ENCODE data around the gene MAN1A1.

The MAN1A1 gene

DNA sequence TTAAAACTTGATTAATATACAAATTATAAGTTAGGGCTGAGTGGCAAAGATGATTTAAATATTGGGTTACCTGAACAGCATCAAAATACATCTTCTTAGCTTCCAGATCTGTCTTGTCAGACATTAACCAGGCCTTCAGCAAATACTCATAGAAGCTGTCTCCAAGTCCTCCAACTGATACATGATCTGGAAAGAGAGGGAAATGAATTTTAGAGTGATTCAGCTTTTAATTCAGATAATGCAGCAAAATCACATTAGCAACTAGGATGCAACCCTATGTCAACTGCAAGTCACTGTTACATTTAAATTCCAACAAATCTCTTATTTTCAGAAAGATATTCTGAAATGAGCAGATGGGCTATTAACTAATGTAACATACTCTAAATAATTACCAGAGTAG is 155.9 kb downstream of the MAN1A1 start:
- no peak for DNase-seq (ENCODE audit: low read depth)
- TF ChIP-seq, protein P1, sequence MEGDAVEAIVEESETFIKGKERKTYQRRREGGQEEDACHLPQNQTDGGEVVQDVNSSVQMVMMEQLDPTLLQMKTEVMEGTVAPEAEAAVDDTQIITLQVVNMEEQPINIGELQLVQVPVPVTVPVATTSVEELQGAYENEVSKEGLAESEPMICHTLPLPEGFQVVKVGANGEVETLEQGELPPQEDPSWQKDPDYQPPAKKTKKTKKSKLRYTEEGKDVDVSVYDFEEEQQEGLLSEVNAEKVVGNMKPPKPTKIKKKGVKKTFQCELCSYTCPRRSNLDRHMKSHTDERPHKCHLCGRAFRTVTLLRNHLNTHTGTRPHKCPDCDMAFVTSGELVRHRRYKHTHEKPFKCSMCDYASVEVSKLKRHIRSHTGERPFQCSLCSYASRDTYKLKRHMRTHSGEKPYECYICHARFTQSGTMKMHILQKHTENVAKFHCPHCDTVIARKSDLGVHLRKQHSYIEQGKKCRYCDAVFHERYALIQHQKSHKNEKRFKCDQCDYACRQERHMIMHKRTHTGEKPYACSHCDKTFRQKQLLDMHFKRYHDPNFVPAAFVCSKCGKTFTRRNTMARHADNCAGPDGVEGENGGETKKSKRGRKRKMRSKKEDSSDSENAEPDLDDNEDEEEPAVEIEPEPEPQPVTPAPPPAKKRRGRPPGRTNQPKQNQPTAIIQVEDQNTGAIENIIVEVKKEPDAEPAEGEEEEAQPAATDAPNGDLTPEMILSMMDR (conservative IDR thresholded peaks at IDR 0.05; ENCODE audit: low read depth, low read length), result no peak
- H3K4me3 ChIP-seq (ENCODE audit: low read length), result no peak overlapping the region

- no peak overlapping the region for H3K4me3 ChIP-seq (ENCODE audit: low read length)
- TF ChIP-seq, protein P1 (conservative IDR thresholded peaks at IDR 0.05; ENCODE audit: low read depth, low read length), result no peak
- no peak for DNase-seq (ENCODE audit: low read depth)
Measured at GRCh38 chr6:119192200-119192599, 157.4 kb downstream of the MAN1A1 start.

GRCh38 chr6:119190176-119190575 is 159.4 kb downstream of the MAN1A1 start:
- DNase-seq (ENCODE audit: low read depth), result no peak
- no peak overlapping the region for H3K4me3 ChIP-seq (ENCODE audit: low read length)
- TF ChIP-seq, protein P1 (conservative IDR thresholded peaks at IDR 0.05; ENCODE audit: low read depth, low read length), result no peak

DNA sequence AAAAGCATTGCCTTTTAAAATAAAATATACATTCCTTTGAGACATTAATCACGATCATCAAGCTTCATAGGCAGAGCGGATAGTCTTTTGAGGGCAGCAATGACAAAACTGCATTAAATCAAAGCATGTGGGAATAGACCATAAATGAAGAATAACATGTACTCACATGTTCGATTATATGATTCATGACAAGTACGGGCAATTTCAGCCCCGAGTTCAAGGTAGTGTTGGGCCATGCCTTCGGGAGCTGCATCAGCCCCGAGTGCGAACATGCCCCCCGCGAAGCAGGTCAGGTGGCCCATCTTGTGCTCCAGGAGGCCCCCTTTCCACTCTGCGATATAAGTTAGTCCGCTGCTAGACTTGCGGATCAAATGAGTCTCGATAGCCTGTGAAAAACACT is 160.1 kb downstream of the MAN1A1 start:
- no peak overlapping the region for H3K4me3 ChIP-seq (ENCODE audit: low read length)
- TF ChIP-seq, protein P1 (conservative IDR thresholded peaks at IDR 0.05; ENCODE audit: low read depth, low read length), result no peak

DNA sequence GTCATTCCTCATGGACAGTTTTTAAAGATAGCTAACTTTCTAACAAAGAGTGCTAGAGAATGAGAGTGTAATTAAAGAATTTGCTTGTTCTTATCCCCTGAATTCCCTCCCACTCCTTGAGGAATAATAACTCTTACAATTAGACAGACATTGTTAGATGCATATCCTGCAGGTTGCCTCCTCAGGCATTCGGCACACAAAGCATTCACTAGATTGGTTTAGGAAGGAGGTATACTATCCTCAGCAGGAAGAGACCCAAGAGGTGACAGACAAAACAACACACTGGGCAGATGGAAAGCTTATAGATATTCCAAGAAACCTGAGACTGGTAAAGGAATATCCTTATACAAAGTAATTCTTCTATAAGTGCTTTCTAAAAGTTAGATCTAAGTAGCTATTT is 162.0 kb downstream of the MAN1A1 start:
- H3K4me3 ChIP-seq (ENCODE audit: low read length), result no peak overlapping the region
- TF ChIP-seq, protein P1 (conservative IDR thresholded peaks at IDR 0.05; ENCODE audit: low read depth, low read length), result no peak
- DNase-seq (ENCODE audit: low read depth), result no peak

More for the DNA sequence above, 160.1 kb downstream of the MAN1A1 start:
- DNase-seq (ENCODE audit: low read depth), result no peak

- TF ChIP-seq, protein P1 (conservative IDR thresholded peaks at IDR 0.05; ENCODE audit: low read depth, low read length), result no peak
- no peak for DNase-seq (ENCODE audit: low read depth)
- no peak overlapping the region for H3K4me3 ChIP-seq (ENCODE audit: low read length)
Measured at GRCh38 chr6:119186490-119186889, 163.1 kb downstream of the MAN1A1 start.

GRCh38 chr6:119184008-119184648 is 165.4 kb downstream of the MAN1A1 start:
- no peak for DNase-seq (ENCODE audit: low read depth)
- H3K4me3 ChIP-seq (ENCODE audit: low read length), result no peak overlapping the region
- TF ChIP-seq, protein P1 (conservative IDR thresholded peaks at IDR 0.05; ENCODE audit: low read depth, low read length), result no peak
